Endodermal cell (in vitro differentiated cells): ENCODE results near the gene NXPE3. TPM values are rescaled to one million over a fixed set of nuclear protein-coding genes. Genes with fewer than 3 reads are reported as not detected.
A peak's percentile ranks its signal among the peaks of the same experiment; 100 is the strongest.

Experiments
- DNase-seq: peaks from one replicate; pipeline ENCODE4 v3.0.0-alpha.2; 2017
- H3K27ac ChIP-seq: 2 replicates; pipeline ENCODE4 v1.5.1; 2013; ENCODE audit warnings: mild to moderate bottlenecking, low read depth, low read length, moderate library complexity
- H3K27me3 ChIP-seq: 2 replicates; pipeline ENCODE4 v1.6.1; 2013; ENCODE audit warnings: mild to moderate bottlenecking, low read length, moderate library complexity; ENCODE audit not compliant: insufficient read depth, control insufficient read depth, poor library complexity, severe bottlenecking
- H3K36me3 ChIP-seq: 2 replicates; pipeline ENCODE4 v1.7.0; 2013; ENCODE audit warnings: mild to moderate bottlenecking, low read length, moderate library complexity; ENCODE audit not compliant: control insufficient read depth, insufficient read depth
- H3K4me1 ChIP-seq: one replicate; pipeline ENCODE4 v1.7.0; 2013; ENCODE audit warnings: low read length; ENCODE audit not compliant: control insufficient read depth, insufficient read depth
- H3K4me3 ChIP-seq: 2 replicates; pipeline ENCODE4 v1.5.1; 2013; ENCODE audit warnings: mild to moderate bottlenecking, low read length, moderate library complexity
- H3K9ac ChIP-seq: 2 replicates; pipeline ENCODE4 v1.6.1; 2013; ENCODE audit warnings: mild to moderate bottlenecking, low read length, moderate library complexity; ENCODE audit not compliant: poor library complexity, severe bottlenecking; ENCODE audit errors: extremely low read depth
- H3K9me3 ChIP-seq: 2 replicates; pipeline ENCODE4 v1.6.1; 2013; ENCODE audit warnings: mild to moderate bottlenecking, low read length, moderate library complexity; ENCODE audit not compliant: control insufficient read depth
- H3K27ac Mint-ChIP-seq: 2 replicates; pipeline ENCODE4 v1.8.0; 2020; ENCODE audit warnings: mixed read lengths
- H3K27me3 Mint-ChIP-seq: 2 replicates; pipeline ENCODE4 v1.8.0; 2021; ENCODE audit warnings: mild to moderate bottlenecking, mixed read lengths; ENCODE audit not compliant: insufficient read depth
- H3K36me3 Mint-ChIP-seq: 2 replicates; pipeline ENCODE4 v1.8.0; 2020; ENCODE audit warnings: low read depth, mixed read lengths
- H3K4me1 Mint-ChIP-seq: 2 replicates; pipeline ENCODE4 v1.8.0; 2020; ENCODE audit warnings: mixed read lengths
- H3K4me3 Mint-ChIP-seq: 2 replicates; pipeline ENCODE4 v1.8.0; 2020; ENCODE audit warnings: mild to moderate bottlenecking, moderate library complexity, mixed read lengths
- H3K9me3 Mint-ChIP-seq: 2 replicates; pipeline ENCODE4 v1.8.0; 2020; ENCODE audit warnings: mild to moderate bottlenecking, mixed read lengths
- CTCF ChIP-seq: fragments of 200-600 bp; sonication (generic); conservative IDR thresholded peaks from 2 replicates; pipeline ENCODE4 v1.5.0; 2021; ENCODE audit warnings: antibody characterized with exemption, mild to moderate bottlenecking
- WGBS, 2 experiments: methylation state at CpG; one replicate each; pipeline versions ENCODE4 v1.1.5 to v1.1.7; 2013; ENCODE audit warnings: missing lambda C conversion rate in 2 of 2, mixed read lengths in 1 of 2; ENCODE audit not compliant: insufficient coverage in 1 of 2, insufficient read length in 1 of 2; 5-methylcytosine and 5-hydroxymethylcytosine counted together
- total RNA-seq, 2 donors: library from RNA; stranded (reverse); fragmentation: NEBNext Ultra II Directional in 1 of 2; extraction: Animal tissue kit (Norgen Biotek cat#: 25700) in 1 of 2; gene quantifications; 2 replicates in 1 of 2; 3 replicates in 1 of 2; pipeline ENCODE4 v1.2.1, GENCODE V29; 2021

NXPE3 gene
- total RNA-seq, 2 donors from 2014 or later, result 6.9 to 7.7 TPM

- H3K27me3 ChIP-seq, result no peaks in the 10 kb centered on the region
- Mint-ChIP-seq H3K27me3 (no peaks in the 10 kb centered on the region), H3K9me3 (no peaks in the 10 kb centered on the region), H3K27ac (no peak overlapping the region), H3K4me1 (peaks cover 2% of the 10 kb centered on the region), H3K36me3 (no peaks in the 10 kb centered on the region), H3K4me3 (no peak overlapping the region)
- TF ChIP-seq CTCF, result no peak
- H3K9me3 ChIP-seq, result no peaks in the 10 kb centered on the region
- no peak for DNase-seq
- 86 to 100% methylated on average over 2 of the region's 2 CpGs for WGBS, 2 experiments
- H3K9ac ChIP-seq, result no peak overlapping the region
- no peaks in the 10 kb centered on the region for H3K36me3 ChIP-seq
- H3K4me3 ChIP-seq, result no peak overlapping the region
- no peaks in the 10 kb centered on the region for H3K4me1 ChIP-seq
- no peak overlapping the region for H3K27ac ChIP-seq
These were observed 32.9 kb downstream of the NXPE3 start for GRCh38 chr3:101811875-101812274.

GRCh38 chr3:101812895-101813294 is 33.9 kb downstream of the NXPE3 start:
- H3K9me3 Mint-ChIP-seq, result no peaks in the 10 kb centered on the region
- Histone ChIP-seq H3K27me3 (no peaks in the 10 kb centered on the region), H3K36me3 (no peaks in the 10 kb centered on the region), H3K4me1 (no peaks in the 10 kb centered on the region), H3K9me3 (no peaks in the 10 kb centered on the region), H3K27ac (no peak overlapping the region), H3K4me3 (no peak overlapping the region), H3K9ac (no peak overlapping the region)
- H3K4me3 Mint-ChIP-seq, result no peak overlapping the region
- H3K4me1 Mint-ChIP-seq, result peaks cover 2% of the 10 kb centered on the region
- no peak for TF ChIP-seq CTCF
- H3K27me3 Mint-ChIP-seq, result no peaks in the 10 kb centered on the region
- no peak for DNase-seq
- H3K27ac Mint-ChIP-seq, result no peak overlapping the region
- no peaks in the 10 kb centered on the region for H3K36me3 Mint-ChIP-seq

- Histone ChIP-seq H3K27me3 (no peaks in the 10 kb centered on the region), H3K9ac (no peak overlapping the region), H3K4me3 (no peak overlapping the region), H3K4me1 (no peaks in the 10 kb centered on the region), H3K36me3 (no peaks in the 10 kb centered on the region), H3K9me3 (no peaks in the 10 kb centered on the region), H3K27ac (no peak overlapping the region)
- Mint-ChIP-seq H3K4me3 (no peak overlapping the region), H3K4me1 (peaks cover 2% of the 10 kb centered on the region), H3K9me3 (no peaks in the 10 kb centered on the region), H3K27ac (no peak overlapping the region), H3K27me3 (no peaks in the 10 kb centered on the region), H3K36me3 (no peaks in the 10 kb centered on the region)
- peak; percentile 76 for TF ChIP-seq CTCF
- WGBS, 2 experiments, result 88 to 98% methylated on average over 4 to 7 of the region's 7 CpGs
- DNase-seq, result no peak
These were observed 34.9 kb downstream of the NXPE3 start for GRCh38 chr3:101813817-101814440.
